Measurements from ENCODE around the gene ALOX15B.

ALOX15B gene

DNA sequence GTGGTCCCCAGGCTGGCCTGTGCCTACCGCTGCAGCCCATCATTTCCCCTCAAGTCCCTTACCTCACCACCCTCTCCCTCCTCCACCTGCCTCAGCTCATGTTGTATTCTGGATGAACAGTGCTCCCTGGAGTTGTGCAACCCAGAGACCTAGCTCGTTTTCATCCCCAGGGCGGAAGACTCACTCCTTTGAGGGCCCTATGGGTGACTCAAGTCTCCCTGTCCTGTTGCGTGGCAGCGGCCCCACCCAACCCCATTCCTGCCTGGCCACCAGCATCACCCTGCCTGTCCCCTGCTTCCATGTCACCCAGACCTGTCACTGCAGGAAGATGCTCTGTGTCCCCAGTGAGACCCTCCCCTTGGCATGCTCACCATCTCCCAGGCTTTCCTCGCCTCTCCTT, 45.4 kb downstream of the ALOX15B start:
- no peak for DNase-seq

DNA sequence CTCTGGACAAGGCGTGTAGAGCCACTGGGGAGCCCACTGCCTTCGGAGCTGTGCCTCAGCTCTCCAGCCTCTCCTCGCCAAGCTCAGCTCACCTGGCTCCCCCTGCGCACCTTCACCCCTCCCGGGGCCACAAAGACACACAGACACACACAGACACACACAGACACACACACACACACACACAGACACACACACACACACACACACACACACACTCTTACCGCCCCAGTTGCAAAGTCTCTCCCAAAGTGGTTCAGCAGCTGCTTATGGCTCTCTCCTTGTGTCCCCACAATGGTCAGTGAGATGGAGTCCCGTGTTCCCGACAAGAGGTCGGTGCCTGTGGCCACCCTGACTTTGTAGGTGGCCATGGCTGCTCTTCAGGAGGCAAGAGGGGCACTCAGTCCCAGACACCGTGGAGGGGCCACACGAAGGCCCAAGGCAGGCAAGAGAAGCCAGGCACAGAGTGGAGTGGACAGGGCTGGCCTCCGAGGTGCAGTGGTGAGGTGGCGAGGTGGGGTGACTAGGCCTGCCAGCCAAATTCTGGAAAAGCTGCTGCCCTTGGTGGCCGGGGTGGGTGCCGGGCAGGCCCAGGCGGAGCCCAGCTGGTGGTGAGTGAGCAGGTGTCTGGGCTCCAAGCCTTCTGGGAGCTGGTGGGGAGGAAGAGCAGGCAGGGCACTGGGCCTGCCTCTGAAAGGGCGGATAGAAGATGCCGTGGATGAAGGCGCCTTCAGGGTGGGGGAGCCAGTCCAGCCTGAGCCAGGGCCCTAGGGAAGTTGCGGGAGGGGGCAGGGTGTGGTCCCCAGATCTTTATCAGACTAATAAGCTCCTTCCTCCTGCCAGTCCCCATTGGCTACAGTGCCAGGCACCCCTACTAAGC, 48.5 kb downstream of the ALOX15B start, which contains the start of gene ALOX12B:
Gene ALOX12B, minus strand, starts transcription at position 642 of the 877 bp plus-strand sequence. Its CDS starts 274 bp downstream, at position 368.
- no peak for DNase-seq

DNA sequence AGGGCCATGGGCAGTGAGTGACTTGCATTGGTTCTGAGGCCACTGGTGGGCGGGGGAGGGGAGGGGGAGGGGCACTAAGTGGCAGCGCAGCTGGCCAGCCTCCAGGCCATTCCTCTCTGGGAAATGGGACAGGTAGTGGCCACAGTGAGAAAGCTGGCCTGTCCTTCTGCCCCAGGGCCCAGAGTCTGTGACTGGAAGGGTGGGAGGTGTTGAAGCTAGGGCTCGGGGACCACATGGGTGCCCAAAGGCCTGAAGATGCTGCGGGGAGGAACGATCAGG, 49.0 kb downstream of the ALOX15B start:
- DNase-seq: no peak

DNA sequence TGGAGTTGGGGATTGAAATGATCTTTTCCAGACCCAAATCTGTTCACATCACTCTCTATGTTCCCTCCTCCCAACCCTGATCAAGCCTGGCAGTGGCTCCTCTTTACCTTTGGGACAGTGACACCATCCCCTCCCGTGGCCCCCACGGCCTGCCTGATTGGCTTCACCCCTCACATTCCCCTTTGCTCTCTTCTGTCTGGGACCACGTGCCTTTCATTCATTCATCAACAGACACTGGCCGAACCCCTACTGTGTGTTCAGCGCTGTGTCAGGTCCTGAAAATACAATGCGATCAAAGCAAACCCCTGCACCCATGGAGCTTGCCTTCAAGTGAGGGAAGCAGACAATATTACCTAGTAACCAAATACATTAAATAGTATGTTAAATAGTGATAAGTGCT, 50.9 kb downstream of the ALOX15B start:
- DNase-seq: no peak

DNA sequence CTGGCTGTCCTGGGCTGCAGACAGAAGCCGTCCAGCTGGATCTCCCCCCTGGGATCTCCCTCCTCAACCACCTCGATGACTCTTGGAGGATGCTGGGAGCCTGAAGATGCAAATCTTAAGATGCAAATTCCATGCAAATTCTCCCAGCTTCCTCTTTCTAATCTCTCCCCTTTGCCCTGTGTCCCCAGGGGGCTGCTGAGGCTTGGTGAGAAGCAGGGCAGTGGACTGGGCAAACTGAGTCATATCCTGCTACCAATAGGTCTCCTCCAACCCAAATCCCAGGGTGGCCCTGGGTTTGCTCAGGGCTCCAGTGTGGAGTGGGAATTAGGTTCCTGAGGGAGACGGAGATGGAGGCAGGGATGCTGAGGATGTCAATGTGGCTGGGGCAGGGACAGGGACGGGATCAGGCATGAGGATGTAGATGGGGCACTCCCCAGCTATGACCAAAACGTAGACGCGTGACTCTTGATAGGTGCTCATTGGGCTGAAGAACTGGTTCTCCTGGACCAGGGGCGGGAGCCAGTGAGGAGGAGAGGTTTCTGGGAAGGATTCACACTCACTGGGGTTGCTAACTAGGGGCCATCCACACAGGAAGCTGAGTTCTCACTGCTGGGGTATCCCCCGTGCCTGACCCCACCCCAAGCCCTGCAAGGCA, 52.3 kb downstream of the ALOX15B start:
- no peak for DNase-seq

DNA sequence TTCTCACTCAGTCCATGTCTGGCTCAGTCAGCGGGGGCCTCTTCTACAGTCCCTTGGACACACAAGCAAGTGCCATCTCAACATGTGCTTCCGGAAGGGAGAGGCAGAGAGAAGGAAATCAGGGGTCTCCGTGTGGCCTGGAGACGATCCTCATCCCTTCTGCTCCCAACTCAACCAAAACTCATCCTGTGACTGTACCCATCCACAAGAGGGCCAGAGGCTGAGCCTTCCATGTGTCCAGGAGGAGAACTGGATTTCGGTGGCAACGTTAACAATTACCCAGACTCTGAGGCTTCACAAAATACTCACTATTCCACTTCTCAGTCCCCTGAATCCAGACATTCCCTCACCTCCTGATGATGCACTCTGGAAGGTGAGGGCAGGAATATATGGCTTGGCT, 56.5 kb downstream of the ALOX15B start:
- DNase-seq: no peak

DNA sequence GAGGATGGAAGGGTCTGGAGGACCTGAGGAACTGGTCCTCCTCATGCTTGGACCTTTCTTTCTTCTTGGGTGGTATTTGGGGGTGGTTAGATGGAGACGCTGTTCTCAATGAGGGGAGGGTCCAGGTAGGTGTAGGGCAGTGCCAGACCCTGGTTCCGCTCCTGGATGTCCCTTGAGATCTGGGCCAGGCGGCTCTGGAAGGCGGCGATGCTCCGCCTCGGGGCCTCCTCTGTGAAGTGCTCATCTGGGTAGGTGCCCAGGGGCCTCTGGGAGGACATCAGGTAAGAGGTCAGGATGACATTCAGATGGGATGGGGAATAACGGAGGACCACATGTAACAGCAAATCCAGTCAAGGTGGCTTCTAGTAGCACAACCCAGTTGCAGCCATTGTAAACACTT, 57.7 kb downstream of the ALOX15B start:
- DNase-seq: no peak

Measured in stimulated activated CD4-positive, alpha-beta T cell treated with anti-CD3 and anti-CD28 coated beads, Interleukin-15, amount 100 ng/mL, for 24 hours (primary cell).